ENCODE data around the gene MTA1. TPM values are rescaled to one million over a fixed set of nuclear protein-coding genes. Genes with fewer than 3 reads are reported as not detected.

Gene MTA1
- total RNA-seq, 4 donors from 2014 or later, result 62.9 to 218 (median 108) TPM

DNA sequence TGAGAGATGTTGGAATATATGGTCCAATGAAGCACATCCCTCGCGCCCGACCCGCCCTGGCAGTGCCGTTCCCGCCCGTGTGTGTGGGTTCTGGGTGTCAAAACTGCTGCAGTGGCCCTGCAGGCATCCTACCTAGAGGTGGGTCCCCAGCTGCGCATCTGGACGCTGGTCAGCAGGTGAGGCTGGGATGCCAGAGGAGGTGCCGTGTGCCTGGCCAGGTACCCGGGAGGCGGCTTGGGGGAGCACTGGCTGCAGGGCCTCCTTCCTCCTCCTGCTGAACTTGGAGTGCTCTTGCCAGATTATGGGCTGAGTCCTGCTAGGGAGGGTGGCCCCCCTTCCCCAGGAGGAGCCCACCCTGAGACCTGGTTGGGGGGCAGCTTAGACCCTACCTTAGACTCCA is 5.2 kb downstream of the MTA1 start:
- no peaks in the 10 kb centered on the region for H3K36me3 ChIP-seq
- DNase-seq, result no peak
- no peak overlapping the region for H3K4me3 ChIP-seq
- no peaks in the 10 kb centered on the region for H3K27me3 ChIP-seq
- no peak overlapping the region for H3K27ac ChIP-seq
- H3K4me1 ChIP-seq, result peaks cover 0 to 13% of the 10 kb centered on the region in 2 donors
- TF ChIP-seq POLR2A (IDR thresholded peaks at IDR 0.05) (no peak), CTCF (IDR thresholded peaks at IDR 0.05) (no peak)
- intact Hi-C loops (cut with DNase I; ENCODE audit: low total_unique reads), result no loop called here
- H3K9me3 ChIP-seq, result no peaks in the 10 kb centered on the region

GRCh38 chr14:105425823-105426247 is 6.2 kb downstream of the MTA1 start:
- intact Hi-C loops (cut with DNase I; ENCODE audit: low total_unique reads), result no loop called here
- DNase-seq, result no peak
- H3K4me1 ChIP-seq, result peaks cover 0 to 13% of the 10 kb centered on the region in 2 donors

GRCh38 chr14:105426416-105427130 is 6.9 kb downstream of the MTA1 start:
- H3K27ac ChIP-seq, result no peak overlapping the region
- intact Hi-C loops (cut with DNase I; ENCODE audit: low total_unique reads), result no loop called here

More at GRCh38 chr14:105425823-105426247, 6.2 kb downstream of the MTA1 start:
- no peaks in the 10 kb centered on the region for H3K36me3 ChIP-seq
- no peak overlapping the region for H3K4me3 ChIP-seq
- no peak for TF ChIP-seq POLR2A (IDR thresholded peaks at IDR 0.05)
- no peak for TF ChIP-seq CTCF (IDR thresholded peaks at IDR 0.05)
- H3K27ac ChIP-seq, result no peak overlapping the region
- no peaks in the 10 kb centered on the region for H3K9me3 ChIP-seq
- no peaks in the 10 kb centered on the region for H3K27me3 ChIP-seq

DNA sequence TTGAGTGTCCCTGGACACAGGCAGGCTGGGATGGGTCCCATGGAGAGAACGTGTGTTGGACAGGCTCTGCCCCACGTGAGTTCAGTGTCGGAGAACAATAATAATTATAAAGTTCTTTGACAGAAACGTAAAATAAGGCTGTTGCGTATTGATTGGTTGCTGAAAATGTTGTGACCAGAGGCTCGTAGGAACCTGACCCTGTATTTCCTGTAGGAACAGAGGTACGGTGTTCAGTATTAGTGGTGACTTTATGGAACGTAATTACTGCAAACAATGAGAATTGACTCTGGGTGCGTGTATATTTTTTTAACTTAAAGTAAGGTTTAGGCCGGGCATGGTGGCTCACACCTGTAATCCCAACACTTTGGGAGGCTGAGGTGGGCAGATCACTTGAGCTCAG is 7.8 kb downstream of the MTA1 start:
- Histone ChIP-seq H3K4me1 (no peaks in the 10 kb centered on the region), H3K4me3 (no peak overlapping the region), H3K27ac (no peak overlapping the region), H3K9me3 (no peaks in the 10 kb centered on the region), H3K27me3 (no peaks in the 10 kb centered on the region), H3K36me3 (no peaks in the 10 kb centered on the region)
- intact Hi-C loops (cut with DNase I; ENCODE audit: low total_unique reads), result no loop called here
- no peak for DNase-seq
- TF ChIP-seq CTCF (IDR thresholded peaks at IDR 0.05) (no peak), POLR2A (IDR thresholded peaks at IDR 0.05) (no peak)

More at GRCh38 chr14:105426416-105427130, 6.9 kb downstream of the MTA1 start:
- TF ChIP-seq CTCF (IDR thresholded peaks at IDR 0.05) (no peak), POLR2A (IDR thresholded peaks at IDR 0.05) (no peak)
- no peaks in the 10 kb centered on the region for H3K27me3 ChIP-seq
- H3K36me3 ChIP-seq, result no peaks in the 10 kb centered on the region
- H3K9me3 ChIP-seq, result no peaks in the 10 kb centered on the region
- H3K4me3 ChIP-seq, result no peak overlapping the region
- peaks cover 0 to 6% of the 10 kb centered on the region in 2 donors for H3K4me1 ChIP-seq
- no peak for DNase-seq

GRCh38 chr14:105427936-105428485 is 8.4 kb downstream of the MTA1 start:
- no peak overlapping the region for H3K4me3 ChIP-seq
- no peak overlapping the region for H3K27ac ChIP-seq
- H3K27me3 ChIP-seq, result no peaks in the 10 kb centered on the region
- no peaks in the 10 kb centered on the region for H3K36me3 ChIP-seq
- H3K9me3 ChIP-seq, result no peaks in the 10 kb centered on the region
- DNase-seq, result no peak
- intact Hi-C loops (cut with DNase I; ENCODE audit: low total_unique reads), result no loop called here
- TF ChIP-seq POLR2A (IDR thresholded peaks at IDR 0.05), result no peak
- TF ChIP-seq CTCF (IDR thresholded peaks at IDR 0.05), result no peak
- H3K4me1 ChIP-seq, result no peaks in the 10 kb centered on the region

All from uterus (tissue), 4 donors.